Activated CD8-positive, alpha-beta memory T cell treated with anti-CD3 and anti-CD28 coated beads for 48 hours (primary cell): ENCODE measurements around the gene VOPP1.
"Not testable (repeated sequence)": the region's sequence is repeated elsewhere in the genome, so short reads cannot be mapped to it uniquely, and the experiment has no call there.

Source experiments
- DNase-seq, 3 experiments: peaks; one replicate each; pipeline ENCODE4 v3.0.0-alpha.2; 2020; ENCODE audit warnings: low read depth in 2 of 3, low spot score in 2 of 3

VOPP1 gene

DNA sequence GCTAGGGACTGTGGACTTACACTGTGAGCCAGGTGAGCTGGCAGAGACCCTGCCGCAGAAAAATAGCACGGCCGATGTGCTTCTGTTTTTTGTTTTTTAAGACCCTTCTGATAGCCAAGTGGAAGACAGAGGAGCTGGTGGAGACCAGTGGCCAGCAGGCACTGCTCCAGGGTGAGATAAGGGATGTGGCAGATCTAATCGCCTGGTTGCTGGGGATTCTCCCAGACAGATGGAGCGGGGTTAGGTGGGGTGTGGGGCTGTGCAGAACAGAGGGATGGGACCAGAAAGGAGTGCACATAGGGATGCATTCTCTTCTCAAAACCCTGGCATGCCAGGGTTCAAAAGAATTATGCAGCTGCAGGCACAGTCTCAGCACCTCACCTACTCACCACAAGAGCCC, 82.2 kb downstream of the VOPP1 start:
- no peak for DNase-seq

DNA sequence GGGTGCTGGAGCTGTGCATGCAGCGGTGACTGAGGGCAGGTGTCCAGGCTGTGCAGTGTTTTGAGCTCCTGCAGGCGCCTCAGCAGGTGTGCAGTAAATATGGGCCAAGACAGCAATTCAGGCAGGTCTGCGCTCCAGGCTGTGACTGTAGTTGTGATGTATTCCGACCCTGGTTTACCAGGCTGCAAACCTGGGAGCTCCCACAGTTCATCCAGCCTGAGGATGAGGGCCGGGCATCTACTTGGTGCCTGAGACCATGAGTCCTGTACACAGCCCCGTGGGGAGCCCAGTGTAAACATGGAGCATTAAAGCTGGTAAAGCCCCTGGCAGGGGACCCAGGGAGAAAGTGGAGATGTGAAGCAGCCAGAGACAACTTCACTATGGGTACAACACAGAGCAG, 82.8 kb downstream of the VOPP1 start:
- DNase-seq: no peak

DNA sequence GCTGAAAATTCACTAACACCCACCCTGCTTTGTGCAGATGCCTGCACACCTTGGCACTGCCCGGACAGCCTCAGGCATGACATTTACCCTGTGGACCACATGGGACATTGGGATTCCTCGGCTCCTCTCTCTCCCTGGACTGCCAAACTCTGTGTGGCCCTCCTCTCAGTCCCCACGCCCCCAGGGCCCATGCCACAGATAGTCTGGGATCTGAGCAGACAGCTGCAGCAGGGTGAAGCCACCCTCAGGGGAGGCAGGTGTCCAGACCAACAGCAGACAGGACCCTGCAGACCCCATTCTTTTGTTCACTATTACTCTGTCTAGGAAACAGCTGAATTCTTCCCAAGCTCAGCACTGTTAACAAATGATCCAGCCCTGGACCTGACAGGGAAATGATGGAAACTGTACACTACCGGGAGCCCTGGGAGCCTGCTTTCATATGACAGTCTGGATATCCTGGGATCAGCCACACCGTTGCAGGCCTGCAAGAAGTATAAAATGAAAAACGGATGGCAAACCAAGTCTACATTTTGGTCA, 83.4 kb downstream of the VOPP1 start:
- no peak for DNase-seq

DNA sequence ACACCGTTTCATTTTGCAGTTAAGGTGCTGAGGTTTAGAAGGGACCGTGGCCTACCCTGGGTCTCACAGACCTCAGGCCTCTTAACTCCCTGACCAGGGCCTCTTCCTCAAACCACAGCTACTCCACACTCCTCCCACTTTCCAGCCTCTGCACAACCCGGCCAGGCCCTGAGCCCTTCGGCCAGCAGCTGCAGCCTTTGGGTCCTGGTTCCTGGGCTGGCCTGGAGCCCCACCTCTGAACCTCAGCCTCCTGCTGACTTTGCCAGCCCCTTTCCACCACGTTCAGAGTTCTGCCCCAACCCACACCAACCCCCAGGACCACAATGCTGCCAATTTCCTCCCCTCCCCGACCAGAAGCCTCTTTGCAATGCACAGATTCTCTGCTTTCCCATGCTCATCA, 84.1 kb downstream of the VOPP1 start:
- DNase-seq: no peak

DNA sequence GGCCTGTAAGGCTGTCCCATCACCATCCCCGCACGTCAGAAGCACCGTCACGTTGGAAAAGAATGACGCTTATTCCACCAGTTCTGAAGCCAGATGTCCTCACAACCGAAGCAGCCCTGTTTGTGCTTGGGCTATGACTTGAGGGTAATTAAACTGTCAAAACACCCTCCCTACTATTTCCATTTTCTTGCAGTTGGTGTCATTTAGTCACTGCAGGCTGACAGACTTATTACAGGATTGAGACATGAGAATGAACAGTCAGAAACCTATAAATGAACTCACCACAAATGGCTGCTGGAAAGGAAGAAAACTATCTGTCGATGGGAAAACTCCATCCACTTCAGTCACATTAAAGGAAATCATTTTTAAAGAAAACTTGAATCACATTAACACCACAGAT, 85.3 kb downstream of the VOPP1 start:
- DNase-seq: no peak

- DNase-seq: no peak
Observed at GRCh38 chr7:55486192-55486590, 86.1 kb downstream of the VOPP1 start.

DNA sequence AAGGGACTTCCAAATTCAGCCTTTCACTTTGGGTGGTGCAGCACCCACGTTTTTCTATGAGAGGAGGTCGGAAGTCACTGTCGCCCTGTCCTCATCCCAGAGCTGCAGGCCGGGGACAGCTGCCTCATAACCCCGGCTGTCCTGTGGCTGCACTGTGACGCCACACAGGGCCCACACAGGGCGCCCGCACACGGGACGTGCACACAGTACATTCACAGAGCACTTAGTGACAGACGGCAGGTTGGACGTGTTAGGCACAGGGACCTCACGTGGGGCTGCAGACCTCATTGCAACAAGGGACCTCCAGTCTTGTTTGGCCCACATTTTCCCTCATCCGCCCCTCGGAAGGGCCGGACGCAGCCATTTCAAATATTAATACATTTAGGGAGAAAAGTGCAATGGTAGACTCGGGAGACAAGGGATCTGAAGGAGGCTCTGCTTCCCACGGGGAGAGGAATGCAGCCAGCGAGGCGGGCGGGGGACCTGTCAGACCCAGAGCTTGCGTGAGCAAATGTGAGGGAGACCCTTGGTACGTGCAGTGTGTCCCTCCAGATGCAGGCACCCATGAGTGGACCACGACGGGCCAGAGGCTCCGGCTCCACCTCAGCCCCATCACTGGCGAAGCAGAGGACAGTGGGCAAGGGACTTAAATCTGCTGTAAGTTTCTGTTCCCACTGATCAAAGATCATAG, 86.7 kb downstream of the VOPP1 start:
- DNase-seq: no peak

GRCh38 chr7:55484834-55485233, 87.5 kb downstream of the VOPP1 start:
- no peak for DNase-seq

DNA sequence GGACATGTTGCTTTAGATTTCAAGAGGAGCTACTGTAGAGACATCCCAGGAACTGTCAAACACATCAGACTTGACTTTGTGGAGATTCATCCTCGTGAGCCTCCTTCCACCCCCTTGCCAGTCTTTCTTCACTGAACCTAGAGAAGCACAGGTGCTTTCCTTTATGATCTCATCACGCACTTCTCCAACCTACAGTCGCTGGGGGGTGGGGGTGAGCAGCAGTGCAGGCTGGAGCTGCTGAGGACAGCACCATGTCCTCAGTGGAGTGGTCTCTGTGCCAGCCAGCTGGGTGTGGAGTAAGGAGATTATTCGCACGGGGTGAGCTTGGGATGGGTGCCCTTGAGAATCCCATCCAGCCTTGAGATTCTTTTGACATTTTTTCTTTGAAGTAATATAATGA, 88.1 kb downstream of the VOPP1 start:
- DNase-seq: no peak

- DNase-seq: no peak
Observed at GRCh38 chr7:55483046-55483445, 89.3 kb downstream of the VOPP1 start.

DNA sequence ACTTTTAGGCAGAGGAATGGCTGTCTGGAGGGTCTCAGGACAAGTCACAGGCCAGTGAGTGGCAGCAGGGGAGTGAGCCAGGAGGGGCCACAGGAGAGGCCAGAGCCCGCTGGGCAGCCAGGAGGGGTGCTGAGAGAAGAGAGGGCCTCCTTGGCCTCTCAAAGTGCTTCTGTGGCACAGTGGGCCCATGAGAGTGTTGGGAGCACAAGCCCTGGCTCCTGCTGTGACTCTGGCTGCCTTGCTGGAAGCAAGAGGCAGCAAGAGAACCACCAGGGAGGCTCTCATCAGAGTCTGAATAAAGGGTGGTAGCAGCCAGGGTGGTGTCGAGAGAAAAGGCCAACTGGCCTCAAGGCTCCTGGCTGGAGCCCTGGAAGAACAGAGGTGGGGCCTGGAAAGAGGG, 91.1 kb downstream of the VOPP1 start:
- DNase-seq: no peak

DNA sequence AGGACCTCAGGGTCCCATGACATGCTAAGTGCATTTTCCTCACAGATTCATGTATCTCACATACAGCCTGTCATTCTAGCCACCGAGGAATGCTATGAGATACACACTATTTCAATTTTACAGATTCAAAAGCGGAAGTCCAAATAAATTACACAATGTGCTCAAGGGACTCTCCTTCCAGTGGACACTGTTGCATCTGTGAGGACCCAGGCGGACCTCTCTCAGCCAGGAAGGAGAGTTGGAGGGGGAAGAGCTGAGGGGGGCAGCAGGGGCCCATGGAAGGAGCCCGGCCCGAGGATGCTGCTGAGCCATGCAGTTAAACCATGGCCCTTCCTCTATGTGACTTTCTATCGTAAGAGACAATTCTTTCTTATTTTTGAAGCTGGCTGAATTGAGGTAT, 93.6 kb downstream of the VOPP1 start:
- DNase-seq: no peak

GRCh38 chr7:55477781-55478374, 94.4 kb downstream of the VOPP1 start:
- no peak for DNase-seq

DNA sequence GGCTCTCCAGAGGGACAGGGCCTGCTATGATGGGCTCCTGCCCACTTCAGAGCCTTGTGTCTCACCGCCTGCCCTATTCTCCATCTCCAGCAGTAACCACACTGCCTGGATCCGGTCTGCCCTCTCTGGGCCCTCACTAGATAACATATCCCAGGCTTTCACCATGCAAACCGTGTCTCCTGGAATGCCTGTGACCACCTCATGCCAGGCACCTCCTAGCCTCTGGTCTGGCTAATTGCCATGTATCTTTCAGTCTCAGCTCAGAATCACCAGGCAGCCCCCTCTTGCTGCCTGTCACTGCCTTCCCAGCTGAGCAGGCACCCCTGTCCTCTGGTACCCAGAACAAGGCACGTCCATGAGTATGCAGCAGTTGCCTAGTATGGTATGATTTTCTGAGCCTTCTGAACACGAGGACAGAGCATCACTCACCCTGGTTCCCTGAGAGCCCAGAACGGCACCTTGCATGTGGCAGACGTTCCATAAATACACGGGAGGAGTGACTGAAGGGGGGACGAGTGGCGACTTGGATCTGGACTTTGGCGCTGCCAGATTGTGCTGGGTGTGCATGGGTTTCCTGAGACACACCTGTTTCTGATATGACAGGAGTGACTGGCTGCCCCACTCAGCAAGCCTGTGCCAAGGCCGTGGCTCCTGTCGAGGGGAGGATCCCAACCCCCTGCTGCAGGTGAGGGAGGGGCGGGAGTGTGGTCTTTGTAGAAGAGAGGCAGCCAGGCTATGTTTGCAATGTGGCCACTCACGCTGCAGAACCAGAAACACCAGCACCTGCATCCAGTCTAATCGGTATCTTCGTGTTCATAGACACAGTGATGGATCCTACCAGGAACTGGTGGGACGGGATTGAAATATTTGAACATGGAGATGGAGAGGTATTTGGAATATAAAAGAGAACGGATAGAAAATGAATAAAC, 95.2 kb downstream of the VOPP1 start:
- DNase-seq: no peak

DNA sequence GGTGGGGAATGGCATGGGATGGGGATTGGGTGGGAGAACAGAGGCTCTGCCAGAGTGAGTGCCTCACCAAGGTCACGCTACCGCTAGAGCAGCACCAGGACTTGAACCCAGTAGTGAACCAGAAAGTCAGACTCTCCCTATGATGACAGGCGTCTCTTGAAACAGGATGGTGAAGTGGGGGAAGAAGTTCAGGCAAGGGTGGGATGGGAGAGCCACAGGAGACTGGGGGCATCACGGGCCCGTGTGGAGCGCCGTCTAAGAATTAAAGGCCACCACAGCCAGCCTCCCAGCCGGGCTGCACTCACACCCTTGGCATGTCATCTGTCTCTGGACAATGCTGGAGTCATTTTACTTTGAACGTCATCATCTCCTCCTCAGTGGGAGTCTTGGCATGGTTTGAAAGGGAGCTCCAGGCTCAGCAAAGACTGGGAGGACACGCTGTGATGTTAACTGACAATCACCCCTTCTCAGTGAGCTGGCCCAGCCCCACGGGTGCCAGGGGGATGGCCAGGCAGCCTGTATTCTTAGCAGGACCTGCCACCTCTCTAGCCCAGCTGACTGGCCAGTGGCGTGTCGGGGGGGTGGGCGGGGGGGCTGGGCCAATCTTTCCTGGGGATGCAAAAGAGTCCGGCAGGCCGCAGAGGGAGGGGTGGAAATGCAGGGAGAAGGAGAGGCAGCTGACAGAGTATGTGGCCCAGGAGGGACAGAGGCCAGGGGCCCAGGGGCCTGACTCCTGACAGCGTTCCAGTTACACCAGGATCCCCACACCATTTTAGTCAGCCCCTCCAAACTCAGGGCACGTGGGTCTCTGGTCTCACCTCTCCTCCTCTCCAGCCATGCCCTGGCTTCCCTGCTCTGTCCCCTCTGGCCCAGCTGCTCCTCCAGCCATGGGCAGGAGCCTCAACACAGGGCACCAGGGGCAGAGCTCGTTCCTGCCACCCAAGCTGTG, 96.2 kb downstream of the VOPP1 start:
- no peak for DNase-seq

DNA sequence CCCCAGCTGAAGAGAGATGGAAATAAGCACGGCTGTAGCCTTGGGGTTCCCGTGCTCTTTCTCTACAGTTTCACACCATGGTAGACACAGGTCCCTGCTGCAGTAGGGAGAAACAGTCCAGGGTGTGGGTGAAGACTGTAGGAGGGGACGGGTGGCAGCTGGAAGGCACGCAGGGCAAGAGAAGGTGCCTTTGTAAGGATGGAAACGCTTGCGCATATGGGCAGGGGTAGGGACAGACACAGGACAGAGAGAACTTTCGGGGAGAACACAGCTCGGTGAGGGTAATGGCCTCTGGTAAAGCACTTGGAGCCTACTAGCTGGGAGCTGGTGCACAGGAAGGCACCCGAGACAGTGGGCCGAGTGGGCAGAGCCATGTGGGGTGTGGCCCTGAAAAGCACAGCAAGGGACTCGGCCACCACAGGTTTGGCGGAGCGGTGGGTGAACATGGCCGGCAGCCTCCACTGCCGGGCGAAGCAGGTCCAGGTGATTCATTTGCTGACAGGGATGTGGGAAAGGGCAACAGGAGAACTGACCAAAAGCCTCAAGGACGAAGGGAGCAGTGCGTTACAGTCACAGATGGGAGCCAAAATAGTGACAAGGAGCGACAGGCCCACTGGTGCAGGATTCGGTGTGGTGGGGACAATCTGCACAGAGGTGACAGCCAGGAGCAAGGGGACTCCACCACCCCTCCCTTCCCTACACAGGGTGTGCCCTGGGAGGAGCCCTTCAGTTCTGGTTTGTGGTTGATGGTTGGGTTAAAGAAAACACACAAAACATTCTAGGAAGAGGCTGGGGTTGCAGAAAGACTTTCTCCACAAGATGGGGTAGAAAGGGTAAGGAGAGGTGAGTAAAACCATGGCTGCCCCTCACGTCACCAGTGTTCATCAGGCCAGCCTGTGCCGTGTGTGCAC, 97.1 kb downstream of the VOPP1 start:
- no peak for DNase-seq

GRCh38 chr7:55473932-55474331, 98.4 kb downstream of the VOPP1 start:
- DNase-seq: no peak

DNA sequence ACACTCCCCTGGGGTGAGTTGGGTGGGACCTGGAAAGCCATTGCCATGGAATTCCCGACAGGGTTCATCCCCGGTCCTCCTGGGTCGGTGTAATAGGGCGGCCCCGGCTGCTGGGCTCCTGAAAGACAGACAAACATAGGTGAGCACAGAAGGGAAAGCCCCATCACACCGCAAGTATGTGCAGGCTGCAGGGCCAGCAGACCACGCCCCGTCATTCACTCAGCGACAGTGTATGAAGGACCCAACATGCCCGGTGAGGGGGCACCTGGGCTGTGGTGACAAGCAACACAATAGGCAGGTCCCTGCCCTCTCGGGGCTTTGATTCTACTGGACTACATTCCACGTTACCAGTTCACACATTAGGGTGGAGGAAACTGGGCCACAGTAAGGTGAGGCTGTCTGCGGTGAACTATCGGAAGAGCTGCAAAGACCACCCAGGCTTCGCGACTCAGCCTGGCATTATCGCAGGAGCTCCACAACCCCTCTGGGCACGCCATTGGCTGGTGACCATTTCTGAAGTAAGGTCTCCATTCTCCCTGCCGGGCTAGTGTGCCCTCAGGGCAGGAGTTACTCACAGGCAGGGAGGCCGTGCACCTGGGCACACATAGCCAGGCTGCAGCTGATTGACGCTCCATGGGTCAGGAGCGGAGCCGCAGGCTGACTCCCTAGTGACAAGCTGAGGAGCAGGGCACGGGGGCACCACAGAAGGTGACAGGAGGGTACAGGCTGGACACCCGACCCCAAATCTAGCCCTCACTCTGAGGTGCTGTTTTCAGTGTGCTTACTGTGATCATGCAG, 99.2 kb downstream of the VOPP1 start:
- DNase-seq: no peak

GRCh38 chr7:55472406-55472805, 99.9 kb downstream of the VOPP1 start:
- DNase-seq: not testable (repeated sequence)
